GM18505 (cell line): Measurements from ENCODE around the gene BPIFB2.
"Not testable (repeated sequence)": the region's sequence is repeated elsewhere in the genome, so short reads cannot be mapped to it uniquely, and the experiment has no call there.

Source experiments
- ATAC-seq: cut with Tn5 transposase; IDR thresholded peaks from one replicate; pipeline ENCODE4 v1.9.1; 2021; ENCODE audit not compliant: unreplicated experiment
- POLR2A ChIP-seq: IDR thresholded peaks from 4 replicates; pipeline ENCODE4 v1.6.1; 2011; ENCODE audit warnings: borderline replicate concordance; ENCODE audit not compliant: insufficient read depth, insufficient read length; ENCODE audit errors: extremely low read depth

The BPIFB2 gene

DNA sequence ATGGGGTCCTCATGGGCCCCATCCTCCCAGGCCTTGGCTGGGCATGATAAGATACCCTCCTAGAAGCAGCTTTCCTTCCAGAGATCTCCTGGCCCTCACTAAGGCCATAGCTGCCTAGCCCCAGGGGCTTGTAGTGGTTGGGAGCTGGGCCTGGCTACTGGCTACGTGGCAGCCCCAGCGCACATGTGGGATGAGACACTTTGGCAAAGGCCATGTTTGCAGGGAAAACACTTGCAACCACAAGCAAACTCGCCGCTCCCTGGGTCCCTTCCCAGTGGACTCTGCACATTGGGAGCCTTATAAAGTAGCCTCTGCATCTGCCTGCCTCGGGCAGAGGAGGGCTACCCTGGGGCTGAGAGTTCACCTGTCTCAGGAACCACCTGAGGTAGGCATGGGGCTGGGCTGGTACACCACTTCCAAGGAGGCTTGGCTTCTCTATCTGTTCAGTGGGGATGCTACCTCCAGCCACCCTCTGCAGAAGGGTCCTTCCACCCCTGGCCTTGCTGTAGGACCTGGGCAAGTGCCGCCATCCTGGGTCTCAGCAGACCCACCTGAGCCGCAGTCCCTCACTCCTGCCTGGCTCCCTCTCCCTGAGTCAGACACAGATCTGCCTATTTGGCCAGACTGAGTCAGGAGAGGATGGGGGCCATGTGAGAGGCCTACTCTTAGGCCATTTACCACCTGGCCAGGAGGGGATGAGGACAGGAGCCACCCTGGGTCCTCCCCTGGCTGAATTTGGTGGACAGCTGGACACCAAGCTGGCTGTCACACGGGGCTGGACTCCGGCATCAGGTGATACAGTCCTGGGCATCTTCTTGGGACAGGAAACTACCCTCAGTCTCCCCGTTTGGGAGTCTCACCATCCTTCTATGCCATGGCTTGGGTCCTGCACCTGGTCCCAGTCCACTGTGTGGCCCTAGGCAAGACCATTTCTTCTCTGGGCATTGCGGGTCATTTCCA, at the start of gene BPIFB2:
BPIFB2 (plus strand) TSS at position 329 of the 960 bp plus-strand sequence. CDS start 871 bp downstream, outside the sequence.
- ATAC-seq: no peak
- TF ChIP-seq POLR2A: no peak

GRCh38 chr20:32958574-32958973, 48.9 kb upstream of the BPIFB2 start:
- no peak for ATAC-seq
- TF ChIP-seq POLR2A: no peak

- no peak for TF ChIP-seq POLR2A
- ATAC-seq: no peak
Measured at GRCh38 chr20:32959351-32960221, 47.9 kb upstream of the BPIFB2 start.

DNA sequence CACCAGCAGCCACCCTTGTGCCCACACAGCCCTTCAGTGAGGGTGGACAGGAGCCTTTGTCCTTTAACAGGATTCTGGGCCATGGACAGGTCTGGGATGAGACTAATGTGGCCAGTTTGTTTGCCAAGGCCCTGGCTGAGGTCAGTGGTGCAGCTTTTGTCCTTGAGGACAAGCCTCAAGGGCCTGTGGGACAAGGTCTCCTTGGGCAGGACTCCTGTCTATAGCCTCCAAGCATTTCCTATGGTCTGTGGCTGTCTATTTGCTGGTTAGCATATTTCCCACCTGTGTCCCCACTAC, 47.3 kb upstream of the BPIFB2 start:
- TF ChIP-seq POLR2A: no peak
- ATAC-seq: no peak

DNA sequence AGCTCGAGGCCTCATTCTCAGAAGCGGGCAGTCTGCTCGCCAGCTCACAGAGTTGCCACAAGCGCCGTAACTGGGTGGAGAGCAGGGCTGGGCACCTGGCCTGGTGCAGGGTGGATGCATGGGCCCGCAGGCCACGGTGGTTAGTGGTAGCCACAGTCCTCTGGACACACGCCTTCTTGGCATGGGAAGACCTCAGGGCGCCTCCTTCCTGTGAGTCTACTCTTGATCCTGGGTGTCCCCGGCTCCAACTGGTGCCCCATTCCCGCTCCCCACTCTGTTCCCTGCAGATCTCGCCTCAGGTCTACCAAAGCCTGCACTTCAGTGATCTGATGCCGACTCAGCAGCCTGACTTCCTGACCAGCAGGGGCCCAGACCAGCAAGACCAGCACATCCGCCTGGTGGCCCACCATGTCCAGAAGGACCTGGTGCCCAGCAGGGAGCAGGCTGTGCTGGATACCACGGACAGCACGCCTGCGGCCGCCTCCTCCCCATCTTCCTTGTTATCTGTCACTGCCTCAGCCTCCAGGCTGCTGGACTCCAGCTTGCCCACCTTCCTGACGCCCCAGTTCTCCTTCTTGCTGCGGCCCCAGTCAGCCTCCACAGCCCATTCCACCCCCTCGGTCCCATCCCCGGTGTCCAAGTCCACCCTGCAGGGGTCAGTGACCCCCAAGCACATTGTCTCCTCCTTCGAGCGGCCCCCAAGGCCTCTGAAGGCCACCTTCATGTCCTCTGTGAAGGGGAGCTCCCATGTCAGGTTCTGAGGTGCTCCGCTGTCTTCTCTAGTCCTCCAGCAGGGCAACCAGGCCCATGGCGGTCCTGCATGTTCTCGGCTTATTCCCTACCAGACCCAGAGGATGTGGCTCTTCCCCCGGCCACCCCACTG, 46.4 kb upstream of the BPIFB2 start:
- TF ChIP-seq POLR2A: no peak
- no peak for ATAC-seq

- ATAC-seq: no peak
- no peak for TF ChIP-seq POLR2A
Measured at GRCh38 chr20:32962053-32962452, 45.5 kb upstream of the BPIFB2 start.

- ATAC-seq: not testable (repeated sequence)
Measured at GRCh38 chr20:32962646-32963045, 44.9 kb upstream of the BPIFB2 start.

GRCh38 chr20:32963176-32963575, 44.3 kb upstream of the BPIFB2 start:
- no peak for TF ChIP-seq POLR2A
- no peak for ATAC-seq

DNA sequence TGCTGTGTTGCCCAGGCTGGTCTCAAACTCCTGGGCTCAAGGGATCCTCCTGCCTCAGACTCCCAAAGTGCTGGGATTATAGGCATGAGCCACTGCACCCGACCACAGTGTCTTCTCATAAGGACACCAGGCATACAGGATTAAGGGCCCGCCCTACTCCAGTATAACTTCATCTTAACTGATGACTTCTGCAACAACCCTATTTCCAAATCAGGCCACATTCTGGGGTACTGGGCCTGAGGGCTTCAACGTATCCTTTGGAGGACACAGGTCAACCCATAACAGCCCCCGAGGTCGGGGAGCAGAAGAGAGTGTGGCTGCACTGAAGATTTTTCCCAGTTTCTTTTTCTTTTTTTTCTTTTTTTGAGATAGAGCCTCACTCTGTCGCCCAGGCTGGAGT, 42.9 kb upstream of the BPIFB2 start:
- no peak for ATAC-seq
- no peak for TF ChIP-seq POLR2A

DNA sequence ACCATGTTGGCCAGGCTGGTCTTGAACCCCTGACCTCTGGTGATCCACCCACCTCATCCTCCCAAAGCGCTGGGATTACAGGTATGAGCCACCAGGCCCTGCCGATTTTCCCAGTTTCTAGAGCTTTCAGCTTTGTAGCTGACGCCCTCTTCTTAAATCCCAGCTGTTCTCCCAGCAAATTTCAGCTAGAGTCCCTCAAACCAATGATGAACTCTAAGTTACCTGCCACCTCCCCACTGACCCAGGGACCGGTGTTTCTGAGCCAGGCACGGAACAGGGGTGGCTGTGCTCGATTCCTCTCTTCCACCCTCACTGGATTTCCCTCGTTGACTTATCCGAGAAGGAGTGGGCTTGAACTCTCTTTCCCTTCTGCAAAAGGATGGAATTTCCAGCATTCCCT, 42.4 kb upstream of the BPIFB2 start:
- TF ChIP-seq POLR2A: no peak
- ATAC-seq: no peak

GRCh38 chr20:32965581-32966373, 41.7 kb upstream of the BPIFB2 start:
- ATAC-seq: no peak
- no peak for TF ChIP-seq POLR2A

DNA sequence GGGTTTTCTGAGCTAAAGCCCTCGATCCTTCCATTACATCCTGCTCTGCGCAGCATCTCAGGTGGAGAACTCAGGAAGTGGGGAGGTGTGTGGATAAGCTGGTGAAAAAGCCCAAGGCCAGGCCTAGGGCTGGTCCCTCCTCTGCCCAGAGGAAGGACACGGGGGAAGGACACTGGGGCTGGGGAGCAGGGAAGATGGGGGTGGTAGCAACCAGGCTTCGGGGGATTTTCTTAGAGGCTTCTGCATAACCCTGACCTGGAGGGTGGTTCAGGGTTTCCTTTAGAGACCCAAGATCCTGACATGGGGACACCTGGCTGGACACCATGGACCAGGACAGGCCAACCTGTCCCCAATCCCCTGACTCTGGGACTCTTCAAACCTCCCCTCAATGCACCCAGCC, 41.1 kb upstream of the BPIFB2 start:
- ATAC-seq: no peak
- no peak for TF ChIP-seq POLR2A
